Stimulated activated CD4-positive, alpha-beta T cell treated with anti-CD3 and anti-CD28 coated beads, Interleukin-2, amount 100 ng/mL, for 24 hours (primary cell): Measurements from ENCODE around the gene COMMD3.
A peak's percentile ranks its signal among the peaks of the same experiment; 100 is the strongest.
"Not testable (repeated sequence)": the region's sequence is repeated elsewhere in the genome, so short reads cannot be mapped to it uniquely, and the experiment has no call there.

Source experiments
- DNase-seq, 2 donors: peaks; one replicate each; pipeline ENCODE4 v3.0.0-alpha.2; 2020

Gene COMMD3

DNA sequence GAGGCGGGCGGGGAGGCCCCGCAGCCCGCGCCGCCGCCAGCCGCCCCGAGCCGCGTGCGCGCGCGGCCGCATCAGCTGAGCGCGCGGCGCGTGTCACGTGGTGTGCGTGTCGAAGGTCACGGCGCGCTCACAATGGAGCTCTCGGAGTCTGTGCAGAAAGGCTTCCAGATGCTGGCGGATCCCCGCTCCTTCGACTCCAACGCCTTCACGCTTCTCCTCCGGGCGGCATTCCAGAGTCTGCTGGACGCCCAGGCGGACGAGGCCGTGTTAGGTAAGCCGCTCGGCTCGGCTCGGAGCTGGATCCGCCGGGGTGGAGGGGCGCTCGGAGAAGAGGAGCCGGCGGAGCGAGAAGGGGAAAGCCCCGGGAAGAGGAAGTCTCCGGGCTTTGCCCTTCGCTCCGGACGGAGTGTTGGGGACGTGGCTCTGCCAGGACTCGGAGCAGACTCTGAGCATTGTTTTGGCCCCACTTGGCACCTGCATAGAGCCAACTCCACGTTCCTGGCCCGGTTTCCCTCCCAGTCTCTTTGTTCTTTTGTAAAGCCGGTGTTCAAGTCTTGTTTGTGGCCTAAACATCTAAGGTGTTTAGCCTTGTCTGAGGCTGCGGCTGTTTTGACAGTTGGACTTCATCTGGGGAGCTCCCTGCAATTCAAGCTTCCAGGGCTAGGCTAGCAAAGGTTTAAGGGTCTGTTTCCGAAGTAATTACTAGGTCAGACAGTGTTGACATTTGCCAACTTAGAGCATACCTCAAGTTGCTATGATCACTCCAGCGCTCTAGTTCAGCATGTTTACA lies at the start of gene COMMD3:
Gene COMMD3 (plus strand): TSS at position 103 of the 790 bp plus-strand sequence. CDS start 30 bp downstream, at position 133.
- peak; percentile 77 to 81 for DNase-seq

DNA sequence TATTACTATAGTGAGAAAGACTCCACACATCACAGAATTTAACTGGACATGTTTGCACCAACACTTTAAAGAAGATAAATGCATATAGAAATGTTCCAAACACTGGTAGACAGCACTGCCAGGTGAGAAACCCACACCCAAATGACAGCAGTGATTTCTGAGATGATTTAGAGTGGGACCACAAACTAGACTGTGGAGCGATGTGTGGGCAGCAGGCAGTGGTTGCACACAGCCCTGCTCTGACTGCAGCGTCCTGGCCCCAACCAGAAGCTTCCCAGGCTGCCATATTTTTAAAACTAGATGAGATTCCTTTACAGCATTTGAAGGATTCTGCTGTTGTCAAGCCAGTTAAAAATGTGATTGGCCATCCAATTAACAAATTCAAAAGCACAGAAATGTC lies 47.7 kb upstream of the COMMD3 start:
- no peak for DNase-seq

DNA sequence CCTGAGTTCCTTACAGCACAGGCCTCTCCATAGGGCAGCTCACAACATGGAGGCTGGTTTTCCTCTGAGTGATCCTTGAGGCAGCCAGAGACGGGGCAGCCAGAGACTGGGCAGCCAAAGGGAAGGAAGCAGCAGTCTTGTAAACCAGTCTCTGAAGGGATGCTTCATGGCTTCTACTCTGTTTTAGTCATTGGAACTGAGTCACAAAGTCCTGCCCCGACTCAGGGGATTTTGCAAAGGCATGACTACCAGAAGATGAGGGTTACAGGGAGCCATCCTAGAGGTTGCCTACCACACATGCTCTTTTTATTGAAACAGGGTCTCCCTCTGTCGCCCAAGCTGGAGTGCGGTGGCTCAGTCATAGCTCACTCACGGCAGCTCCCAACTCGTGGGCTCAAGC lies 44.4 kb upstream of the COMMD3 start:
- DNase-seq, result no peak

DNA sequence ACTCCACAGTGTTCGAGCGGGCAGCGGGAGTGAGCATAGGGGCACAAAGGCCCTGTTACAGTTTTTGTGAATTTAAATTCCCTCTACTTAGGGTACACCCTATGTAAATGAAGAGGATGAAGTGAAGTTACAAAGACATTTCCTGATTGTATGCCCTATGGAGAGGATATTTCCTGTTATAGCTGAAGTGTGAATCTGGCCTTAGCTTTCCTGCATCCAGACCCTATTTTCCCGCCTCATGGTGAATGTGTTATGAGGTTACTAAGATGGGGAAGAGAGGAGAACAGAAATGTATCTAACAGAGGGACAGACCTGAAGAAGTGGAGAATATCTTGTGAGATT lies 37.8 kb upstream of the COMMD3 start:
- DNase-seq, result no peak

DNA sequence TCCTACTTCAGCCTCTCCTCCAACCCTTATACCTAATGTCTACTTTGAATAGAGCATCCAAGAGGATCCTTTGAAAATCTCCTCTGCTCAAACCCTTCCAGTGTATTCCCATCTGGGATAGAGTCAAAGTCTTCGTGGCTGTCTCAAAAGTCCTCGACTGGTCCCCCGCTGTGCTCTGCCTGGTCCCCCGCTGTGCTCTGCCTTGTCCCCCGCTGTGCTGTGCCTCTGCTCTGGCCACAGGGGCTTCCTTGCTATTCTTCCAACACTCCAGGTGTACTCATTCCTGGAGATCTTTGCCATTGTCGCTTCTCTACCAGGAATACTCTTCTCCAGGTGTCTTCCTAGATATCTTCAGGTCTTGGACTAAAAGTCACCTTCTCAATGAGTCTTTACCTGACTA lies 36.1 kb upstream of the COMMD3 start:
- no peak for DNase-seq

DNA sequence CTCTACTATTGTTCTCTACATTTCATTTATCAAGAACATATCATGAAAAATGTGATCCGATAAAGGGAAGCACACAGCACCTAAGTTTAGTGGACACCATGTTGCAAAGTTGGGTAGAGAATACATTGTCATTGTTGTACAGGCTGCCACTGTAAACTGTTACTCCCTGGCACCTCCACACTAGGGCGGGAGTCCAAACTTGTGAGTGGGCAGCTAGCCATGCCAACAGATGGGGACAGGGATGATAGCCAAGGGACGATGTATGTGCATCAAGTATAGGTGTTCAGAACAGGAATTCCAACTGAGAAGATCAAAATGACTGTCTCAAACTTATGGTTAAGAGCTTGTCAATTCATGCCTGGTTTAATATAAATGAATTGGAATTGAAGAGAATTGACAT lies 31.1 kb upstream of the COMMD3 start:
- DNase-seq, result no peak

DNA sequence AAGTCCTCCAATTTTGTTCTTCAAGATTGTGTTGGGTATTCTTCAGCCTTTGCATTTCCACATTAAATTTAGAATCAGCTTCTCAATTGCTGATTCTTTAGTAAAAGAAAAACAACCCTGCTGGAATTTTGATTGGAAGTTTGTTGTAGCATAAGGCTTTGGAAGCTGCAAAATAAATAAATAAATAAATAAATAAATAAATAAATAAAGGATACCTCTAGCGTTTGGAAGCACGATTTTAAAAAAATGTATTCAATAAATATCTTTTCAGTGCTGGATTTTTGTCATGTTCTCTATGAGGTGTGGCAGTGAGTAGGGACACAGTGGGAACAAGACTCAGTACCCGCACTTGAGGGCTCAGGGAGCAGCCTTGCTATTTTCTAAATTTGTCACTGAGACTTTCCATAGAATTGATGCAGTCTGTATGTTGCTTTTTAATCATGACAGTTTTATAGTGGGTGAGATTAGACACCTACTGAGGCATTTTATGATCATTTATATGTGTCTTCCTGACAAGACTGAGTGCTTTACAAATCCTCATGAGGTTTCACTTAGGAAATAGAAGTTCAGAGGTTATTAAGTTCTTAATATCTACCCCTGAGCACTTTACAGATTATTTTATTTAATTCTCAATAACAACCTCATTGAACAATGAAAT lies 22.3 kb upstream of the COMMD3 start:
- DNase-seq, result no peak

DNA sequence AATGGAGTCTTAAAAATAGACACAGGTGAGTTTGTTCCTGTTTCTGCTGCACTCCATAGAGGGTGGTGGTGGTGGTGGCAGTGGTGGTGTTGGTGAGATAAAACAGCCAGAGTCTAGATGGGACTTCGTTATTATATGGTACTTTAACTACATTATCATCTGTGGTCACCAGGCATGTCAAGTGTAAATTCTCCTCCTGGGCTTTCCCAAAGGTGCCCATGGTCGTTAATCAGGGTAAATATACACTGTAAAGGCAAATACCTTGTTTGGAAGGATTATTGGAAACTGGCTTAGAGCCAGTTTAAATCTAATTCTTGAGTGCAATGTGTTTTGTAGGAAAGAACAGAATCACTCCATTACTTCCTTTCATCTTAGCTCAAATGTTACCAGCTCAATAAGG lies 21.5 kb upstream of the COMMD3 start:
- no peak for DNase-seq

DNA sequence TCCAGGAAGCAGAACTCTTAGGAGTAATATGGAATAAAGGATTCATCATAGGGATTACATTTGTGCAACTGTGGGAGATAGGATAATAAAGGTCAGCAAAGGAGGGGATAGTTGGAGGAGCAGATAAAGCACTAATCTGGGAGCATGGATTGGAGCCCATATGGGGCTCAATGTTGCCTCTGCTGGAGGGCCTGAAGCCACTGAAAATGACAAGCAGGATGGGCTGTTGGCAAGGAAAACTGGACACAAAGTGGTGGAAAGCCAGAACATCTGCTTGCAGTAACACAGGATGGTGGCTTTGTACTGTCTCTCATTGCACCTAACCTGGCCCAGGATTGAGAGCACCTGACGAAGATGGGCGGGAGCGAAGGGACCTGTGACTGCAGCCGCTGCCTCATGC lies 15.0 kb upstream of the COMMD3 start:
- no peak for DNase-seq

DNA sequence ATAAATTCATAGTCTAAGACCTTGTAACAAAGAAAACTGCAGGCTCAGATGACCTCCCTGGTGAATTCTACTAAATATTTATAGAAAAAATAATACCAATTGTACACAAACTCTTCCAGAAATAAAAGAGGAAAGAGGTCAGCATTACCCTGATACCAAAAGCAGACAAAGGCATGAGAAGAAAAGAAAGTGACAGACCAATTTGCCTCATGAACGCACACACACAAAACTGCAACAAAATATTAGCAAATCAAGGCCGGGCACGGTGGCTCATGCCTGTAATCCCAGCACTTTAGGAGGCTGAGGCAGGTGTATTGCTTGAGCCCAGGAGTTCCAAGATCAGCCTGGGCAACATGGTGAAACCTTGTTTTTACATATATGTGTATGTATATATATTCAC lies 12.7 kb upstream of the COMMD3 start:
- no peak for DNase-seq

DNA sequence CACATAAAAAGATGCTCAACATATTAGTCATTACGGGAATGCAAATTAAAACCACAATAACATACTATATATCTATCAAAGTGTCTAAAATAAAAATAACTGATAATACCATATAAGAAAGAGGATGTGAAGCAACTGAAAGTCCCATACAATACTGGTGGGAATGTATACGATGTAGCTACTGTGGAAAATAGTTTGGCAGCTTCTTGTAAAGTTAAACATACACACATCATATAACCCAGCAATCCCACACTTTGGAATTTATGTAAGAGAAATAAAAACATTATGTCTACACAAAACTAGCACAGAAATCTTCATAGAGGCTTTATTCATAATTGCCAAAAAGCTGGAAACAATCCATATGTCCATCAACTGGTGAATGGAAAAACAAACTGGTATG lies 10.5 kb upstream of the COMMD3 start:
- no peak for DNase-seq

DNA sequence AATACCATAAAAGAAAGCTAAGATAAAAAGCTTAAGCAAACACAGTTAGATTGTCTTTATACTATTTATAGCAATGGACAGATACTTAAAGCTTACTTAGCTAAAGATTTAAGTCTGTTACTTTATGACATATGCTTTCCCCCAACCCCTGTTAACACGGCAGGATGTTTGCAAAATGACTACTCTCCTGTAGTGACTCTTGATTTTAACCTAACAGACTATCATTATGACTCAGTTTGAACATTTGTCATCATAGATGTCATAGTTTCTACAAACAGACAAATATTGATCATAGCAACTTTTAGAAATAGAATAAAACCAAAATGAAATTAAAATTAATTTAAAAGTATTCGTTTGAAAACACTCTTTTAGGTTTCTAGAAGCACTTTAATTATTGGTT lies 7.8 kb upstream of the COMMD3 start:
- peak; percentile 6 to 36 for DNase-seq

DNA sequence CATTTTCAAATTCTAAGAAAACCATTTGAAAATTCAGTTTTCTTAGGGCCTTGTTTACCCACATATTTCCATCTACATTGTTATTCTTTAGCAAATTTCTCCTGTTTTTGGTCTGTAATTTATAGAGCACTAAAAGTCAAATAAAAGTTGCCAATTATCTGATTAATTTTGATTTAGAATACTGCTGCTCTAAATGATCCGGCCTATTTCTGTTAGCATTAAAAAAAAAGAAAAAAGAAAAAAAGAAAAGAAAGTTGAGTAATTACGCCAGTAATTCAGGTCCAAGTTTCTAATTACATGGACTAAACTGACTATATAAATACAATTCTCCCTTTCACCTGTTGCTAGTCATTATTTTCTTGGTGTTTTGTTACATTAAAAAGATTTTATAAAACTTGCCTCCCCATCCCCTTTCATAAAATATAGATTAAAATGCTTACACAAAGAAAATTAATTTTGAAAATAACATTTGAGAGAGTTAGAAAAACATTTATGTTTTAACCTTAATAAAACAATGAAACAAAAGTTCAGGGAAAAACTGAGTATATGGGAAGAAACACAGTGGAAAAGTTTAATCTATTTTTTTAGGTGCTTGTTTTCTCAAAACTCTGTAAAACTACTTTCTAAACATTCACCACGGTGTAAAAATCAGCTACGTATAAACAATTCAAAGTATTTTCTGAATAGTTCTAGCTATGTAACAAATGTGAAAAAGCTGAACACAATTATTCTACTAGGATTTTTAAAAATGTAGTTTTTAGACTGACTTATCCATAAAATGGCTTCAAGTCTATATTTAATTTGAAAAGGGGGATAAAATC lies 6.8 kb upstream of the COMMD3 start:
- no peak for DNase-seq

DNA sequence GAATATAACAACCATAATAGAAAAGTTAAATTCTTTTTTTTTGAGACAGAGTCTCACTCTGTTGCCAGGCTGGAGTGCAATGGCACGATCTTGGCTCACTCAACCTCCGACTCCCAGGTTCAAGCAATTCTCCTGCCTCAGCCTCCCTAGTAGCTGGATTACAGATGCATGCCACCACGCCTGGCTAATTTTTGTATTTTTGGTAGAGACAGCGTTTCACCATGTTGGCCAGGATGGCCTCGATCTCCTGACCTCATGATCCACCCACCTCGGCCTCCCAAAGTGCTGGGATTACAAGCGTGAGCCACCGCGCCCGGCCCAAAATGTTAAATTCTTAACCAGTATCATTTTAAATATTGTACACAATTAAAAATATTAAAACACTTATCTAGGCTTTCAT lies 6.2 kb upstream of the COMMD3 start:
- not testable (repeated sequence) for DNase-seq

DNA sequence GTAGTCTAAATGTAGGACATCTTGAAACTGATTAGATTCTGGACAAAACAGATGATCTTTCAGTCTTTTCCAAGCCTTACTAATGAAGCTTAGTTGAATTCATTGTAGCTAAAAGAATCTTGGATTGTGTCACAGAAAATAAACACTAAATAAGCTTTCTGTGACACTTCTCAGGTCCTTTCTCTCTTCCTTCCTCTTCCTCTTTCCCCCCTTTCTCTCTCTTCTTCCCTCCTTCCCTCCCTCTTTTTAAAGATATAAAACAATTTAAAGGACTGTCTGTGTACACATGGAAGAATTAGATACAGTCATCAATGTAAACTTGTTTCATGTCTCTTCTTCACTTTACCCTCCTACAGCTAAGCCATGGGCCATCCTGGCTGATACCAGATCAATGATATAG lies 5.3 kb upstream of the COMMD3 start:
- no peak for DNase-seq

DNA sequence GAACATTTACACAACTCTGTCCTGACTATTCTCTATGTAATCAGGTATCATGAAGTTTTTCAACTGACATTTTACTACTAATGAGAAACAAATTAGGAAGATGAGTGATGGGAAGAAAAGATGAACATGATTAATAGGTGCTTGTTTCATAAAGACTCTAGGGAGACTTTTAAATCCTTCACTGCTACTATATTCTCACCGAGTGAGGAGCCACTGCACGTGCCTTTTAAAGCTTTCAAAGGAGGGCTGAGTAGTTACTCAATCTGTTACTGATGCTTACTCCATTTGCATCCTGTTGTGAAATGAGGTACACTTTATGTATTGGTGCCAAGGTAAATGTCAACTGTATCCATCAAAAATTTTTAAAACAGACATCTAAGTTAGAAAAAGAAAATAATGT lies 1.3 kb upstream of the COMMD3 start:
- DNase-seq, result no peak

DNA sequence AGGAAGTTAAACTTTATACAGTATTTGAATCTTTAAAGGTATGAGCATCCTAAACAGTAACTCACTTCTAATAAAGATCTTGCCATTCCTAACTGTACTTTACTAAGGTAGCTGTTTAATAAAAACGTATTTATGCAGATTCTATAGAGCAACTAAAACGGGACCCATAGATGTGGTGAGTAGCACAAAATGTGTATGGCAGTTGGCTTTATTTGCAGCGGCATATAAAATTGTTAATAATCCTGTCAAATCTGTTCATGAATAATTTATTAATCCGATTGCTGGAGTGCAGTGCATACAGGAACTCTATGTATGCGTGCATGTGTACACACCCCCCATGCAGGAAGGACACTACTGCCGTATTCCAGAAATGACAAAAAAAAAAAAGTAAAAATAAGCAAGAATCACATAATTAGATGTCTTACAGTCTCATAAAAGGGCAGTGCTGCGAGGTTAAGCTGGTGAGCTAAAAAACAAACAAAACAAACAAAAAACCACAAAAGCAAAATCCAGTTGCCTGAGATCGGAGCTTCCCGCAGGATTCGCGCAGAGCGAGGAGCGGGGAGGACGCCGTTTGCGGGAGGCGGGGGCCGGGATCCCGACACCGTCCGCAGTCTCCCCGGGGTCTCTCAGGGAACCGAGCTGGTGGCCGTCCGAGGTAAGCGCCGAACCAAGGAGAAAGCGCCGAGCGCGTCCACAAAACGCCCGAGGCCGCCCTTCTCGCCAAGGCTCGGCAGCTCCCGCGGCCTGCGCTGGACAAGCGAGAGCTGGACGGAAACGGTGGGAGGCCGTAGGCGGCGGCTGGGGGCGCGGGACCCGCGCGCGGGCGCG lies 518 bp upstream of the COMMD3 start:
- DNase-seq, result no peak

DNA sequence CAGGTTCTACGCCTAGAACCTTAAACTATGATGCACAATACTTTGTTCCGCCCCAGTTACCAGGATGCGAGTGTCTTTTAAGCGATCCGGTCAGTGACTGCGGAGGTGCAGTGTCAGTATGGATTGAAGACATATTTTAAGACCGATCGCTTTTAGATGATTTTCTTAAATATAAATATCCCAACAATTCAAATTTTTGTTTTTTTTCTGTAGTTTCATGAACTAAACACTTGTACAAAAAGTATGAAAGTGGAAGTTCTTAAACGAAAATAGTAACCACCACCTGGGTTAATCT lies 835 bp downstream of the COMMD3 start:
- DNase-seq, result no peak

DNA sequence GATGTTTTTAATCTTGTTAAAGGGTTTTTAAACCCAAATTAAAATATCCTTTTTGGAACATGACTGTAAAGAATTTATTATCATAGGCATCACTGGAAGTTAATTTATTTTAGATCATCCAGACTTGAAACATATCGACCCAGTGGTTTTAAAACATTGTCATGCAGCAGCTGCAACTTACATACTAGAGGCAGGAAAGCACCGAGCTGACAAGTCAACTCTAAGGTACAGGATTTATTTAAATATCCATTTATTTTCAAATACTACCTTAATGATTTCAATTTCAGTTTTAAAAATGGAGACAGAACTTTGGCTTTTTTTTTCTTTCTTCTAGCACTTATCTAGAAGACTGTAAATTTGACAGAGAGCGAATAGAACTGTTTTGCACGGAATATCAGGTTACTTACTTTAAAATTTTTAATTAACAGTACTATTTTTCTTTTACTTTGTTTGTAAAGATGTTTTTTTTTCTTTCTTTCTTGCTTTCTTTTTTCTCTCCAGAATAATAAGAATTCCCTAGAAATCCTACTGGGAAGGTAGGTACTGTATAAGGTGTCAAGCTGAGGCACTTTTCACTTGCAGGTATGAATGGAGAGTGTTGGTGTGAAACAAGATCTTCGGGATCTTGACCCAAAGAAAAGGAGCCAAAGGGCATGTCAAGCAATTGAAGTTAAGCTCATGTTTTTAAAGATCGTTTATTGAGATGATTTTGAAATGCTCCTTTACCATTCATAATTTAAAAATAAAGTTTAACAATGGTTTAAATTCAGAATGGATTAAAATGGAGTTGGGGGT lies 1.8 kb downstream of the COMMD3 start:
- no peak for DNase-seq

DNA sequence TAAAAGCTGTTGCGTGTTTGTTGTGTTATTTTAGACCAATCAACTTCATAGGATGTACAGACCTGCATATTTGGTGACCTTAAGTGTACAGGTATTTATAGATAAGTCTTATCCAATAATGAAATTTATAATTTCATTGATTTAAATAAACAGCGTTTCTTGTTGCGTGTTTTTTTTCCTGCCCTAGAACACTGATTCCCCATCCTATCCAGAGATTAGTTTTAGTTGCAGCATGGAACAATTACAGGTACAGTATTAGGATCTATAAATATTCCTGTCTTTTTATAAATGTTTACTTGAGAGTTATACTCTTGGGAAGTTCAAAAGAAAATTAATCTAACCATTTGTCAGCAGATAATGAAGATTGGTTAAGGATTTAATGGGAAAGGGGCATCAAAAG lies 2.6 kb downstream of the COMMD3 start:
- no peak for DNase-seq

DNA sequence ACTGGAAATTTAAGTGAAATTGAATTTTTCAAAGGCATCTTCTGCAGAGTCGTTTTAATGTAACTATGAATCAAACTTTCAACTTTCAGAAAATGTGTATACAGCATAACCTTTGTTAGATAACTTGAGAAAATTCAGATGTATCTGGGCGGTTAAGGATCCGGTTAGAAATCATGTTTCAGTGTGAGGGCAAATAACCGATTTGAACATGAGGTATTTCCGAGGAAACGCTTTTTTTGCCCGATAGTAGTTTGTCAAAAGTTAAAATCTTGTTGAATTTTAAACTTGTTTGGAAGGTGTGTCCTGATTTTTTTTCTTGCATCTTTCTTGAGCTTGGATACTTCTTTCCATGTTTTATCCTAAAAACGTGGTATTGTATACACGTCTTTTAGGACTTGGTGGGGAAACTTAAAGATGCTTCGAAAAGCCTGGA lies 3.4 kb downstream of the COMMD3 start:
- no peak for DNase-seq

DNA sequence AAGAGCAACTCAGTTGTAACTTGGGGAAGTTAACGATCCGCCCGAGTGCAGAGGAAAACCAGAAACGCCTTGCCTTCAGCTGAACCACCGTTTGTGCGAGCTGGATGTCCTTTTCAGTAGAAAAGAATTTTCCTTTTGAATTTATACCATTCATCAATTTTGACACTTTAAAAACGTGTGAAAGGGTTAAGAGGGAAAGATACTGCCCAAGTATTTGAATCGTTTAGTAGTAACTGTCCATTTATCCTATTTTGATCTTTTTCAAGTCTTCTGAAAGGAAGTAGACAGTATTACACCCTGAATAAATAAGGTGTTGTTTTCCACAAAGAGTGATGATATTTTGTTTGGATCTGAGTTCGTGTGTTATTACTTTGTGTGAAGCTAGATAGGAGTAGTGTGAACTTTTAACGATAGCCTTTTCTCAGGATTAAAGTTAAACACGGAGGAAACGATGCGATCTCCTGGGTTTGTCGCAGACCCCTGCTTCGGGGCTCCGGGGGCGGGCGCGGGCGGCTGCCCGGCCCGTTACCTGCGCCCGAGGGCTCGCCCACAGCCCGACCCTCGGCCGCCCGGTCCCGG lies 3.9 kb downstream of the COMMD3 start:
- DNase-seq, result no peak
